Endometrial microvascular endothelial cells (primary cell): ENCODE measurements around the gene ZBTB7C. TPM values are rescaled to one million over a fixed set of nuclear protein-coding genes. Genes with fewer than 3 reads are reported as not detected.

Experiments
- in situ Hi-C: cut with HindIII; loops from 2 replicates; pipeline ENCODE4 v1.10.0; 2017; ENCODE audit warnings: low sequenced_read_pairs, low pct_unique_long_range_greater_than_20kb; ENCODE audit errors: inconsistent ontology term
- total RNA-seq: library from RNA; depleted of rRNA; stranded (reverse); fragments of >200 nt; gene quantifications from one replicate; pipeline ENCODE4 v1.2.3, GENCODE V29; 2015; ENCODE audit errors: inconsistent ontology term

The ZBTB7C gene
- total RNA-seq, 1 donor from 2014 or later: not detected

DNA sequence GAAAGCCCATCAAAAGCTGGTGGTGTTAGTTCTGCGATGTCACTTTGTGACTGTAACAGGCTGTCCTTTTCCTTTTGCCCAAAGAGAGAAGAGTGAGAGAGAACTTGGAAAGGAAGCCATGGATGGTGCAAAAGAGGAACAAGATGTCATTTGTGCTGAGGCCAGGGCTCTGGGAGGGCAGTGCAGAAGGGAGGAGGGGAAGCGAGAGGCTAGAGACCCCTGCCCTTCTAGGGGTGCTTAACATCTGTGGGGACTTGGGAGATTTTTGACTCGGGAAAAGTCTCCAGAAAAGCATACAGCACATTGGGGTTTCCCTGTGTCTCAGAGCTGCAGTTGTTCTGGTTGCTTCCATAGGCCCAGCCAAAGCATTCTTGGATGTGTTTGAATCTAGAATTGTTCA, 49.6 kb downstream of the ZBTB7C start:
- in situ Hi-C loops: no loop called here

DNA sequence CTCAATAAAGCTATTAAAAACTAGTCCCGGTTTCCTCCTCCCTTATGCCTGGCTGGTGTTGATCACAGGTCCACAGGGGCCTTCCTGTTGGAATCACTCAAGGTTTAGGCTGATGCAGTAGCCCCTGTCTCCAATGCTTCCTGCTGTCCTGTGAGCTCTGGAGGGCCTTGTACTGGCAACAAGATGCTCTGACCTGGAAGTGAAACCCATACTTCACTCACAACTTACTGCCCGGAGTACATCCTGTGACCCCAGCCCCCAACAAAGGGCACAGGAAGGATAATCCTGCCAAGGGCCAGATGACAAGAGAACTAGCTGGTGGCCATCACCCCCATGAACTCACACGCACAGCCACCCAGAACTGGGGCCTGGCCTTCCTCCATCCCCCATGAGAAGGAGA, 50.3 kb downstream of the ZBTB7C start:
- in situ Hi-C loops: no loop called here

DNA sequence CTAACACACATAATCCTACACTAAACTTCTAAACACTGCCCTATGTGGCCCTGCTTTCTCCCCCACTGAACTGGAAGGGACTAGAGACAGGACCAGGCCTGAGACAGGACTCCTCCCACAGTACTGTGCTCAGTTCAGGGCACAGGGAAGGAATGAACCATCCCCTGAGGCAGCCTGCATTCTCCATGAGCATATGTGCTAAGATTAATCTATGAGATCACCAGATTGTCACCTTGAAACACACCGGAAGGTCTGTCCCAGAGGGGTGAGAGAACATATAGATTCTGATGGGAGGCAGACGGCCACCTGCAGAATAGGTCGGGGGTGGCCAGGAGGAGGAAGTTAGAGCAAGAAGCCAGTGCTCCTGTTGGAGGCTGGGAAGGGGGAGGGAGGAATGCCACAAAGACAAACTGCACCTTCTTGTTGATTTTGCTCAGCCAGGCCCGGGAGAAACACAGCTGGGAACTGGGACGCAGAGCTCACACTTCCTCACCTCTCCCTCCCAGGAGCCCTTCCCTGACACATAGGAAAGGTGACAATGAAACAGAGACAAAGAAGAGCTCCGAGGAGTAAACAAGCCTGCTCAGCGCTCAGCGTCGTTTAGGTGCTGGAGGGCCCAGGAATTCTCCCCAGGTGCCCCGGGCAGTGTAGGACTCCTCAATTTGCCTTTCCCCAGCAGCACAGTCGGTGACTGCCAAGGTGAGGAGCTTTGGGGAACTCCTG, 52.1 kb downstream of the ZBTB7C start:
- in situ Hi-C loops: no loop called here

DNA sequence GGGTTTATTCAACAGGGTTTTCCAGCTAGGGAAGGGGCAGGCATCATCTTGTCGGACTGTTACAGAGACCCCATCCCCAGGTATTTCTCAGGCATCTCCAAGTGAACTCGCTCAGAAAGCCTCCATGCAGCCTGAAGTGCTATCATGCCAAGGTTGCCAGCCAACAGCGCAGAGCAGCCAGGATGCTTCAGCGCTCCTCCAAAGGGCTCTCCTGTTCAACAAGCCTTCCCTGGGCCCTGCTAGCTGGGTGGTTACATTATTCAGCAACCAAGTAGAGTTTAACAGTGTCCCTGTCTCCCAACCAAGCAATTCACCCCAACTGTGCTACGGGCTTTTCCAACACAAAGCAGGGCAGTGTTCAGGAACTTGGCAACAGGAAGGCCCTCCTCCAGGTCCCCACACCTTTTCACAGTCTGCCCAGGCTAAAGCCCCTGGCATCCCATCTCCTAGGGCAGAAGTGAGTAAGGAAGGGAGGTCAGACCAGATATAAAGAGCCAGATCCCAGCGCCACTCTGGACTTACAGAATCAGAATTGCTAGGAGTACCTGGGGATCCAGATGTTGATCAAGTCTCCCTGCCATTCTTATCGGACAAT, 52.9 kb downstream of the ZBTB7C start:
- in situ Hi-C loops: no loop called here

DNA sequence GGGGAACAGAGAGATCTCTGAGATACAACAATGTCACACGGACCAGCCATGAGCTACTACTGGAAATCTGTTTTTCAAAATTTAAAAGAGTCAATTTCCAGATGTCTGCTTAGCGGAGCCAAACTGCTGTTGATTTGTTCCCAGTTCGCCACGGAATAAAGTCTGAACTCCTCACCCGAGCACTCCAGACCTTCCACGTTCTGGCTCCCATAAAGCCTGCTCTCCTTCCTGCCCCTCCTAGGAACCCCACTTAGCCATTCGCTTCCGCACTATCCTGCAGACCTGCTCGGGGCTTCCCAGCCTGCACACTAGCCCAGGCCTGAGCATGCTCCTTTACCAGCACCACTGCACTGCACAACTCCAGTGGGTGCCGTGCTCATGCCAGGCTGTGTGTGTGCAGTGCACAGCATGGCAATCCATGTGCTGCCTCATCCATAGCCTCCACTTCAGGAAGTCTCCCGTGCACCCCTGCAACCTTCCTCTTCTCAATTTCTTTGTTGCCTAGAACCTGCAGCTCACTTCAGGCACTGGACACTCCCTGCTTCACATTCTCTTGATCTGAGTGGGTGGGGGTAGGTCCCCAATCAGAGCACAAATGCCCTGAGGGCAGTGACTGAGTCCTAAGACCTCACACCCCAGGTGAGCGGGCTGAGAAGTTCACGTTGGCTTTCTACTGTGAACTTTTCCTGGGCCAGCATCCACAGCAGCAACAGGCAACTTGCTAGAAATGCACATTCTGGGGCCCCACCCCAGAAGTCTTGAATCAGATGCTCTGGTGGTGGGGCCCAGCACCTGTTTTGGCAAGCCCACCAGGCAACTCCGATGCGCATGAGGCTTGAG, 53.7 kb downstream of the ZBTB7C start:
- in situ Hi-C loops: no loop called here

DNA sequence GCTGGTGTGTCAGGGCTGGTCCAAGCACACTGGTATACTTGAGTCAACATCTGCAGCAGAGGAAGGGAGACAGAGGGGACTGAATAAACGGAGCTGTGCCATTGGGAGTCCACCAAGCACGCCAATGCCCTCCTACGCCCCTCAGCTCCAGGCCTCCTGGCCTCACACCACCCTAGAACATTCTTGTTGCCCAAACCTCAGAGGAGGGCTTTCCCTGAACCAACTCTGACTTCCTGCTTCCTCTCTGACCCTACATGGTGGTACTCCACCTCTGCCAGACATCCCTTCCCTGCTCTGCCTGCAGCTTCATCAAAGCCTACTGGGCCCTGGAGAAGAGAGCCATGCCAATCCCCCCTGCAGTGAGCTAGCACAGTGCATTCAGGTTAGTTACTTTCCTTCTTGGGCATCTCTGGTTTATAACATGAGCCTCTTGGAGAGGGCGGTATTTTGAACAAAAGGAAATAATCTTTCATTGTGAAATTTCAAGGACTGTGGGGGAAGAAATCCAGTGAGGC, 54.4 kb downstream of the ZBTB7C start:
- in situ Hi-C loops: no loop called here

DNA sequence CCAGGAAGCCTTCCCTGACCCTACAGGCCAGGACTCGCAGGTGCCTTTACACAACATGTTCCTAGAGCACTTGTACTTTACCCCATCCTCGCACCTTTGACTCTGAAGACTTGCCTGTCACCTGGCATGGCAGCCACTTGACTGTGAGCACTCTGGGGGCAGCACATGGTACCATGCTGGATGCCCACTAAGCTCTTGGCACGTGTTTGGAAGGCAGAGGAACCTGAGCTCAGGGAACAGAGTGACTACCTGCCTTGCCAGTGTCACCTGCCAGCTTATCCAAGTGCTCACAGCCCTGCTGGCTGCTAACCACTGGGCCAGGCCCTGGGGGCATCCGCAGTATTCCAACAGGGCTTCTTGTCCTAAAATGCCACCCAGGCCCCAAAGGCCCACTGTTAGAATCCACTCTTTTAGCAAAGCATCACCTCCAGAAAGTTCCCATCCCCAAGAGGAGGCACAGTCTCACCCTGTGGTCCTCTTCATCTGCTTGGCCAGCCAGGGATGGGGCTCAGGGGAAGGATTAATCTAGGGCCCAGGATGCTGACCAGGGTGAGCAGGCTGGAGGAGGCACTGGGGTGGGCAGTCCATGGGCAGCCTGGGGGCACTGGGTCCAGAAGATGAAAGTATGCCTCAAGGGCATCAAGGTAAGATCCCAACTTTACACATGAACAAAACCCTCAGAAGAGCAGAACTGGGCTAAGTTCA, 57.0 kb downstream of the ZBTB7C start:
- in situ Hi-C loops: no loop called here

DNA sequence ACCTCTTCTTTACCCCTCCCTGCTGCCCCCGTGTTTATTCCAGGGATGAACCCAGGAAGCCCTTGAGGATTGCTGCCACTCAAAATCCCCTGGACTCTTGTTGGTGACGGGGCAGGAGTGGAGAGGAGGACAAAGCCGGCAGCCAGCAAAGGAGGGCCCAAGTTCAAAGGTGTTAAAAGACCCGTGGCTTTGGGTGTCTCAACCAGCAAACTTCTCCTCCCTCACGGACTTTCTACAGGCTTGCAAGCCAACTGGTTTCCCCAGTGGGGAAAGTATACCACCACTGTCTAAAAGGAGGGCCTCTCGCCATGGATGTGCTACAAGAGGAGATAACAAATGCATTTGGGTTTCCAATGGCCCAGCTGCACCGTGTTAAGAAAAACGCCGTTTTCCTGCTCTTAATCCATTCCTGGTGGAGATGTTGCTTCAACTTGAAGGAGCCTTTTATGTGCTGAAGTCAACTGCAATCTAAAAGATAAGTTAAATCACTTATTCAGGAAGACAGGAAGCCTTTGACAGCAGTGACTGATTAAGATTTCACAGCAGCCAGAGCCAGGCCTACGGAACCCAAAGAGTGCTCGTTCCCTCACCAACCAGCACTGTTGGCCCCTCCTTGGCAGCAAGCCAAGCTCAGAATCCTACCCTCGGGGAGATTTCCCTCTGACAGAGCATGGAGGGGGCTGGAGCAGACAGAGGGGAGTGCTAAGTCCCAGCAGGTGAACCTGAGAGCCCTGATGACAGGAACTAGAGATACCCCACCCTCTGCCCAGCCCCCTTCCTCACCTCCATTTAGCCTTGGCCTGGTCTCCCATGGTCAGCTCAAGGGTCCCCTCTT, 57.8 kb downstream of the ZBTB7C start:
- in situ Hi-C loops: no loop called here

DNA sequence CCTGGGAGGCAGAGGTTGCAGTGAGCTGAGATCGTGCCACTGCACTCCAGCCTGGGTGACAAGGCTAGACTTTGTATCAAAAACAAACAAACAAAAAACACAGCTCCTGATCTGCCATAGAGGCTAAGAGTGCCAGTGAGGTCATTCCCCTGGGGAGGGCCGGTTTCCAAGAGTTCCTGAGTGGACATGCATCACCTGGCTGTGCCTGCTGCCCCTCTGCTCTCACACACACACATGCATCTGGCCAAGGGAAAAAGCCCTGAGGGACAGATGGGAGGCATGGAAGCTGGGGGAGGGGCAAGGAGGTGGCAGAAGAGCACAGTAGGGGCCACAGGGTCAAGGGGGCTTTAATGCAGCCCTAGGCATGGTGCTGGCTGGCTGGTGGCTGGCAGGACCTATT, 60.4 kb downstream of the ZBTB7C start:
- in situ Hi-C loops: no loop called here

DNA sequence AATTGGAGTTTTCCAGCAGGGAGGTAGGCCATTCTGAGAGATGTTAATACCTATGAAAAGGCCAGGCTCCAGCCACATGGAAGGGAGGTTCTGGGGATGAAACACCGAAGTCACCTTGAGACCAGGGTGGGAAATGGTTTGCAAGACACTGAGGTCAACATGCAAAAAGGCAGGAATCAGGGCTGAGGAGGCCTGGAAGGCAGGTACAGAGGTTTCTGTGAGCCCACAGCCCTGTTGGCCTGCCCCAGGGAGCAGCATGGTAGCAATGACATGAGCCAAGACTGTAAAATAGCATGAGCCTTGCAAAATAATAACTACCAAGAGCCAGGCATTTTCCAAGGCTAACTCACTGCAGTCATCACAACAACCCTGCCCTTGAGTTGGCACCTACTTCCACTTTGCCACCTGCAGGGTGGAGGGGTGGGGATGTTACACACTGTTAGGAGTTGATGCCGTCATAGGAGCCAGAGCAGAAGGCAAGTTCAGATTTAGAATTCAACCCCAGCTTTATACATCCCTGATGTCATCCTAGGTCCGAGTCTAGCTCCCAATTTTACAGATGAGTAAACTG, 61.3 kb downstream of the ZBTB7C start:
- in situ Hi-C loops: no loop called here

DNA sequence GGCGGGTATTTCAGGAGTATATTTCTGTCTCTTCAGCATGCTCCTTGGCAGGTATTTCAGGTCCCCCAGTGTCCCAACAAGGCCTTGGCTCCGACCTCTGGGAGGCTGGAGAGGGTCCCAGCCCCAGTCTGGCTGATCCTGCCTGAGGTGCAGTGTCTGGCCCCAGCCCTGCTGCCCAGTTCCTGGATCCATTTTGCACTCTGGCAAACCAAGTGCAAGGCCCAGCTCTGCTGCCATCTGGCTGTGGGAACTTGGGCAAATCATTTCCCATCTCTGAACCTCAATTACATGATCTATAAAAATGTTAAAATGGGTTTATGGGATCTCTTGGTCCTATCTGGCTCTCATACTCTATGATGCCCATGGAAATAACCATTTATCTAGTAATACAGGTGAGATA, 63.6 kb downstream of the ZBTB7C start:
- in situ Hi-C loops: no loop called here

DNA sequence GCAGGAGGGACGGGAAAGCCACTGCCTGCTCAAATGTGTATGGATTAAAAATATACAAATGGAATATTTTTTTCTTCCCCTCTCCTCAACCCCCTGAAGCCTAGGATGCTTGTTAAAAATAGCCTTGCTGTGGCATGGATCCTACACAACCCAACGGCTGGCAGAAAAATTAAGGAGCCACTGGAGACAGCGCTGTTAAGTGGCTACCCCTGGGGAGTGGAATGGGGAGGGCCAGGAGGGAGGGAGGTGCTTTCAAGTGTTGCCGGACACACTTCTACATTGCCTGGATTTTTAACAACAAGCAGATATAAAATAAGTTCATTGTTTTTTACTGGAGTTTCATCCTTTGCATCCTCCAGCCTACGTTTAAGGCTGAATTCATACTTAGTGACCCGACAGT, 66.6 kb downstream of the ZBTB7C start:
- in situ Hi-C loops: no loop called here

DNA sequence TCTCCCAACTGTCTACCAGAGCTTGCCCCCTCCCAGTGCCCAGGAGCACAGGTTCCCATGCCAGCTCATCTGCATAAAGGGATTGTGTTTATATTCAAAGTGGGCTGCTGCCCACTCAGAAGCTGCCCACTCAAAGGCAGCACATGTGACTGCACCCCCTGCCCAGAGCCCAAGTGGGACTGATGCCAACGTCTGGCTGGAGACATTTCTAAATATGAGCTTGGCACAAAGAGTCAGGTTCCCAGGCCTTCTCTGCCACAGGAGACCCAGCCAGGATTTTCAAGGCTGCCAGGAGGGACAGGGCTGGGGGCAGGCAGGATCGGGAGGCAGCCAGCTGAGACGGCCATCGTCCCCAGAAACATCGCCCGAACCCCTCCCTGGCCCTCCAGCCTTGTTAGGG, 67.1 kb downstream of the ZBTB7C start:
- in situ Hi-C loops: no loop called here

DNA sequence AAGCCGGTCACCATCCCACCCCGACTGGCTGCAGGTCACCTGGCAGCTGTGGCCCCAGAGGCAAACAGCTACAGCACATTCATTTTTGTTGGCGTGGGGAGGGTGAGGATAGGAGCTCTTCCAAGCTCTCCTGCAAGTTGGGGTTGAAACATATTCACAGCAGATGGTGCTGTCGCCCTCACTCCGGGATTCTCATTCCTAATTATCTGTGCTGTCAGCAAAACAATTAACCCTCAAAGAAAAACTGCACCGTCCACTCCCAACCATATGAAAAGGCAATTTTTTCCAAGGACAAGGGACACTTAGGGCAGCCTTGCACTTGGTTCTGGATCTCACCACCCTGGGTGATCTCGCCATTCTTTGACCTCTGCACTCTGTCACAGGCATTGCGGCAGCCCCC, 68.6 kb downstream of the ZBTB7C start:
- in situ Hi-C loops: no loop called here

DNA sequence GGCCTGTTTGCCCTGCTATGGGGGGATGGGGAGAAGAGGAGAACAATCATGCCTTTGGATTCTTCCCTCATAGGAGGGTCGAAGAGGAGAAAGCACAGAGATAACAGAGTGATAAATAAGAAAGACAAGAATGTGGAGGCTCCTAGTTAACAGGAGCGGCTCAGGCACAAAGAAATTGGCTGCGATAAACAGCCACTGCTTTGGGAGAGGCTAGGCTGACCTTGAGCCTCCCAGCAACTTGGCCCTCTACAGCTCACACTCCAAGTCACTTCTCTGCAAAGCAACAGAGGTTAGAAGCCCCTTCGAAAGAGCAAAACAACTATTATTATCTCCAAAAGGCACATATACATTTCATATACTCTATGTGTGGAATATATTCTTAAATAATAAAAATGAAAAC, 69.5 kb downstream of the ZBTB7C start:
- in situ Hi-C loops: no loop called here

DNA sequence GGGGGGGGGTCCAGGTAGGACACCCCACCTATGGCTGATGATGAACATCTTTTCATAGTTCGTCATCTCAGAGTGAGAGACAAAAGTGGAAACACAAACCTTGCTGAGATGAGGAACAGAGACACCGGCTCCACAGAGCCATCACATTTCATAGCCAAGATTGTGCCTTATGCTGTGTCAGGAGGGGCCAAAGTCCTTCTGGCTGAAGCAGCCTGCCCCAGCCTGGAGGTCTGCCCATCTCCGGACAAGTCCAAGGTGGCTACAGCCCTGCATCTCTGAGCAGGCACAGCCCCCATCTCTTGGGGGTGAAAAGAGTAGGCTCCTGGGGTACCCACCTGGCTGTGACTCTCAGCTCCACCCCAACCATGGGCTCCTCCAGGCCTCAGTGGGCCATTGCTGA, 70.3 kb downstream of the ZBTB7C start:
- in situ Hi-C loops: no loop called here

DNA sequence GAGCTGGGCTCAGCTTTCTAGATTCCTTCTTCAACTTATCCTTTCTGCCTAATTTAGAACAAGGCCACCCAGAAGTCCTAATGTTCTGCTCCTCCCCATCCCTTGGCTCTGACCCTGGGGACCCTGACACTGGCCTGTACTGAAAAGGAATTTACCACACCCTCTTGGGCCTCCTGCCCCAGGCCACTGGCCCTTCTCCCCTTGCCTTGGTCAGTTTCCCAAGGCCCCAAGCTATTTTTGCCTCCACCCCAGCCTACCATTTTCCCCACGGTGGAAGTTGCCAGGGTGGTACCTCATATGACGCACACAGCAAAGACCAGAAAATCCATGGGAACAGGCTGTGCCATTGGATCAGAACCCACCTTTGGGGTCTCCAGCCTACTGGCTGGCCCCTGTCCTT, 72.1 kb downstream of the ZBTB7C start:
- in situ Hi-C loops: no loop called here

DNA sequence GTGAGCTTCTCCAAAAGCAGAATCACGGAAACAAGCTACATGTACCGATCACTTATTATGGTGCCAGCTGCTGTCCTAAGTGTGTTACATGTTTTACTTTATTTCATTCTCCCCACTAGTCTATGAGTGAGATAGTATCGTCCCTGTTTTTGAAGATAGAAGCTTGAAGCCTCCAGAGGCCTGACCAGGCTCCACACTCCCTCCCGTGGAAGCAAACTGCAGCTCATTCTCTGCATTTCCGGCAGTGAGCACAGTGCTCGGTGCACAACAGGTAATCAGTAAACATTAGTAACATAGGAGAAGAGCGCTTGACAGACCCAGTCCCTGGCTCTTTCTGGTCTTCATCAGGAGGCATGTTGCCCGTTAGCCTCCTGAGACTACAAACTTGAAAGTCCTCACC, 72.9 kb downstream of the ZBTB7C start:
- in situ Hi-C loops: no loop called here
